H1 (cell line): ENCODE data around the gene SCN4A.
"Not testable (repeated sequence)": the region's sequence is repeated elsewhere in the genome, so short reads cannot be mapped to it uniquely, and the experiment has no call there.

Source experiments
- CHD1 ChIP-seq: IDR thresholded peaks from 2 replicates; pipeline ENCODE4 v1.6.1; 2012; ENCODE audit warnings: low read depth, low read length, improper control_type of control experiment
- CTCF ChIP-seq, 3 experiments: IDR thresholded peaks; 1 replicate in 2 of 3; 2 replicates in 1 of 3; pipeline versions ENCODE4 v1.5.1 to v1.6.1; 2011; ENCODE audit warnings: low read length in 3 of 3, mild to moderate bottlenecking in 3 of 3, inconsistent platforms in 2 of 3, low read depth in 1 of 3, moderate library complexity in 1 of 3; ENCODE audit not compliant: insufficient read depth in 1 of 3; ENCODE audit errors: control extremely low read depth in 1 of 3
- EGR1 ChIP-seq: IDR thresholded peaks from 2 replicates; pipeline ENCODE4 v1.6.1; 2011; ENCODE audit warnings: low read depth, low read length, borderline replicate concordance
- EP300 ChIP-seq, 2 experiments: IDR thresholded peaks; 1 replicate in 1 of 2; 2 replicates in 1 of 2; pipeline ENCODE4 v1.6.1; 2011 to 2012; ENCODE audit warnings: low read depth in 2 of 2, low read length in 2 of 2, mild to moderate bottlenecking in 2 of 2, borderline replicate concordance in 1 of 2, inconsistent platforms in 1 of 2, moderate library complexity in 1 of 2
- EZH2 ChIP-seq: fragments of 200-600 bp; sonication (generic); IDR thresholded peaks from 2 replicates; pipeline ENCODE4 v1.7.1; 2012; ENCODE audit warnings: low read depth, mild to moderate bottlenecking, moderate library complexity, low read length, inconsistent platforms; ENCODE audit not compliant: severe bottlenecking
- KDM5A ChIP-seq: fragments of 200-600 bp; IDR thresholded peaks from 2 replicates; pipeline ENCODE4 v1.7.1; 2012; ENCODE audit warnings: mild to moderate bottlenecking, low read length, inconsistent platforms, mixed read lengths
- MAFK ChIP-seq: IDR thresholded peaks from 2 replicates; pipeline ENCODE4 v1.6.1; 2012; ENCODE audit warnings: low read depth, mild to moderate bottlenecking, improper control_type of control experiment, low read length
- NRF1 ChIP-seq: IDR thresholded peaks from 2 replicates; pipeline ENCODE4 v1.6.1; 2011; ENCODE audit warnings: mild to moderate bottlenecking, low read depth, low read length, improper control_type of control experiment
- POLR2A ChIP-seq, 2 experiments: IDR thresholded peaks; 1 replicate in 1 of 2; 2 replicates in 1 of 2; pipeline ENCODE4 v1.6.1; 2011; ENCODE audit warnings: low read depth in 2 of 2, low read length in 2 of 2, mild to moderate bottlenecking in 2 of 2; ENCODE audit errors: control extremely low read depth in 1 of 2
- POLR2AphosphoS5 ChIP-seq: IDR thresholded peaks from 2 replicates; pipeline ENCODE4 v1.6.1; 2011; ENCODE audit warnings: low read depth, low read length
- RBBP5 ChIP-seq: IDR thresholded peaks from 2 replicates; pipeline ENCODE4 v1.7.1; 2012; ENCODE audit warnings: low read depth, mild to moderate bottlenecking, inconsistent platforms, low read length, moderate library complexity, borderline replicate concordance
- RNF2 ChIP-seq: fragments of 200-900, 300-1000 bp; sonication (generic); IDR thresholded peaks from 2 replicates; pipeline ENCODE4 v1.7.1; 2016; ENCODE audit warnings: borderline replicate concordance, low read depth, mild to moderate bottlenecking, antibody characterized with exemption, low read length; ENCODE audit not compliant: poor library complexity, severe bottlenecking; ENCODE audit errors: missing control alignments
- SP1 ChIP-seq: IDR thresholded peaks from 2 replicates; pipeline ENCODE4 v1.6.1; 2011; ENCODE audit warnings: low read depth, low read length

- not testable (repeated sequence) for TF ChIP-seq NRF1; EGR1; MAFK; CHD1; CTCF (IDR thresholded peaks at IDR 0.05; ENCODE audit: control extremely low read depth in 1 of 3, insufficient read depth in 1 of 3, low read depth in 1 of 3, low read length in 3 of 3); POLR2A (IDR thresholded peaks at IDR 0.05; ENCODE audit: control extremely low read depth in 1 of 2, low read depth in 2 of 2, low read length in 2 of 2); KDM5A; RNF2; EP300 (IDR thresholded peaks at IDR 0.05; ENCODE audit: borderline replicate concordance in 1 of 2, low read depth in 2 of 2, low read length in 2 of 2); EZH2; SP1; RBBP5; POLR2AphosphoS5
These were observed 73.6 kb downstream of the SCN4A start for GRCh38 chr17:63898899-63899798.
